Endodermal cell (in vitro differentiated cells): ENCODE data around the gene CNIH1. TPM values are rescaled to one million over a fixed set of nuclear protein-coding genes. Genes with fewer than 3 reads are reported as not detected.

ENCODE experiments used
- DNase-seq: peaks from one replicate; pipeline ENCODE4 v3.0.0-alpha.2; 2017
- H3K27ac ChIP-seq: 2 replicates; pipeline ENCODE4 v1.5.1; 2013; ENCODE audit warnings: mild to moderate bottlenecking, low read depth, low read length, moderate library complexity
- H3K27me3 ChIP-seq: 2 replicates; pipeline ENCODE4 v1.6.1; 2013; ENCODE audit warnings: mild to moderate bottlenecking, low read length, moderate library complexity; ENCODE audit not compliant: insufficient read depth, control insufficient read depth, poor library complexity, severe bottlenecking
- H3K36me3 ChIP-seq: 2 replicates; pipeline ENCODE4 v1.7.0; 2013; ENCODE audit warnings: mild to moderate bottlenecking, low read length, moderate library complexity; ENCODE audit not compliant: control insufficient read depth, insufficient read depth
- H3K4me1 ChIP-seq: one replicate; pipeline ENCODE4 v1.7.0; 2013; ENCODE audit warnings: low read length; ENCODE audit not compliant: control insufficient read depth, insufficient read depth
- H3K4me3 ChIP-seq: 2 replicates; pipeline ENCODE4 v1.5.1; 2013; ENCODE audit warnings: mild to moderate bottlenecking, low read length, moderate library complexity
- H3K9ac ChIP-seq: 2 replicates; pipeline ENCODE4 v1.6.1; 2013; ENCODE audit warnings: mild to moderate bottlenecking, low read length, moderate library complexity; ENCODE audit not compliant: poor library complexity, severe bottlenecking; ENCODE audit errors: extremely low read depth
- H3K9me3 ChIP-seq: 2 replicates; pipeline ENCODE4 v1.6.1; 2013; ENCODE audit warnings: mild to moderate bottlenecking, low read length, moderate library complexity; ENCODE audit not compliant: control insufficient read depth
- H3K27ac Mint-ChIP-seq: 2 replicates; pipeline ENCODE4 v1.8.0; 2020; ENCODE audit warnings: mixed read lengths
- H3K27me3 Mint-ChIP-seq: 2 replicates; pipeline ENCODE4 v1.8.0; 2021; ENCODE audit warnings: mild to moderate bottlenecking, mixed read lengths; ENCODE audit not compliant: insufficient read depth
- H3K36me3 Mint-ChIP-seq: 2 replicates; pipeline ENCODE4 v1.8.0; 2020; ENCODE audit warnings: low read depth, mixed read lengths
- H3K4me1 Mint-ChIP-seq: 2 replicates; pipeline ENCODE4 v1.8.0; 2020; ENCODE audit warnings: mixed read lengths
- H3K4me3 Mint-ChIP-seq: 2 replicates; pipeline ENCODE4 v1.8.0; 2020; ENCODE audit warnings: mild to moderate bottlenecking, moderate library complexity, mixed read lengths
- H3K9me3 Mint-ChIP-seq: 2 replicates; pipeline ENCODE4 v1.8.0; 2020; ENCODE audit warnings: mild to moderate bottlenecking, mixed read lengths
- WGBS, 2 experiments: methylation state at CpG; one replicate each; pipeline versions ENCODE4 v1.1.5 to v1.1.7; 2013; ENCODE audit warnings: missing lambda C conversion rate in 2 of 2, mixed read lengths in 1 of 2; ENCODE audit not compliant: insufficient coverage in 1 of 2, insufficient read length in 1 of 2; 5-methylcytosine and 5-hydroxymethylcytosine counted together
- total RNA-seq, 2 donors: library from RNA; stranded (reverse); fragmentation: NEBNext Ultra II Directional in 1 of 2; extraction: Animal tissue kit (Norgen Biotek cat#: 25700) in 1 of 2; gene quantifications; 2 replicates in 1 of 2; 3 replicates in 1 of 2; pipeline ENCODE4 v1.2.1, GENCODE V29; 2021
- TF ChIP-seq, protein P1 (sequence below): fragments of 200-600 bp; sonication (generic); conservative IDR thresholded peaks from 2 replicates; pipeline ENCODE4 v1.5.0; 2021; ENCODE audit warnings: antibody characterized with exemption, mild to moderate bottlenecking

Gene CNIH1
- total RNA-seq, 2 donors from 2014 or later = 77.9 to 82.7 TPM

DNA sequence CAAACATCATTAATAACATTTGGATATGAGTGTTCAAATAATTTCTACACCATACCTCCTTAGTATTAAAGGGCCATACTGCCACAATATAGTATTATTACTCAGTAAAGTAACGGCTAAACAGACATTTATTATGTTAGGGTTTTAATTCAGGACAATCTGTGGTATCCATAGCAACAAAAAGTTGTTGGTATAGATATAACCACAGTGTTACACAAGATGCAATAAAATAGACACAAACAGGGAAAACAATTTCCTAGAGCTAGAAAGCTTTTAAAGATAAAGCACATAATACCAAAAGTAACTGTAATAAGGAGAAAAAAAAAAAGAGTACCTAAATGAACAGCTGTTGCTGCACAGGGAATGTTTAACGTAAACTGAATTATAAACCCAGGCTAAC lies 16.1 kb downstream of the CNIH1 start:
- H3K4me3 ChIP-seq = no peak overlapping the region
- no peak overlapping the region for H3K27ac ChIP-seq
- Mint-ChIP-seq H3K27me3 (no peaks in the 10 kb centered on the region), H3K36me3 (peaks cover 32% of the 10 kb centered on the region), H3K4me3 (no peak overlapping the region), H3K27ac (no peak overlapping the region), H3K9me3 (no peaks in the 10 kb centered on the region), H3K4me1 (peaks cover 2% of the 10 kb centered on the region)
- H3K4me1 ChIP-seq = no peaks in the 10 kb centered on the region
- no peaks in the 10 kb centered on the region for H3K27me3 ChIP-seq
- H3K9me3 ChIP-seq = no peaks in the 10 kb centered on the region
- no peak for DNase-seq
- peaks cover 67% of the 10 kb centered on the region for H3K36me3 ChIP-seq
- 97 to 100% methylated on average over 1 of the region's 2 CpGs for WGBS, 2 experiments
- no peak overlapping the region for H3K9ac ChIP-seq
- TF ChIP-seq, protein P1, sequence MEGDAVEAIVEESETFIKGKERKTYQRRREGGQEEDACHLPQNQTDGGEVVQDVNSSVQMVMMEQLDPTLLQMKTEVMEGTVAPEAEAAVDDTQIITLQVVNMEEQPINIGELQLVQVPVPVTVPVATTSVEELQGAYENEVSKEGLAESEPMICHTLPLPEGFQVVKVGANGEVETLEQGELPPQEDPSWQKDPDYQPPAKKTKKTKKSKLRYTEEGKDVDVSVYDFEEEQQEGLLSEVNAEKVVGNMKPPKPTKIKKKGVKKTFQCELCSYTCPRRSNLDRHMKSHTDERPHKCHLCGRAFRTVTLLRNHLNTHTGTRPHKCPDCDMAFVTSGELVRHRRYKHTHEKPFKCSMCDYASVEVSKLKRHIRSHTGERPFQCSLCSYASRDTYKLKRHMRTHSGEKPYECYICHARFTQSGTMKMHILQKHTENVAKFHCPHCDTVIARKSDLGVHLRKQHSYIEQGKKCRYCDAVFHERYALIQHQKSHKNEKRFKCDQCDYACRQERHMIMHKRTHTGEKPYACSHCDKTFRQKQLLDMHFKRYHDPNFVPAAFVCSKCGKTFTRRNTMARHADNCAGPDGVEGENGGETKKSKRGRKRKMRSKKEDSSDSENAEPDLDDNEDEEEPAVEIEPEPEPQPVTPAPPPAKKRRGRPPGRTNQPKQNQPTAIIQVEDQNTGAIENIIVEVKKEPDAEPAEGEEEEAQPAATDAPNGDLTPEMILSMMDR = no peak

DNA sequence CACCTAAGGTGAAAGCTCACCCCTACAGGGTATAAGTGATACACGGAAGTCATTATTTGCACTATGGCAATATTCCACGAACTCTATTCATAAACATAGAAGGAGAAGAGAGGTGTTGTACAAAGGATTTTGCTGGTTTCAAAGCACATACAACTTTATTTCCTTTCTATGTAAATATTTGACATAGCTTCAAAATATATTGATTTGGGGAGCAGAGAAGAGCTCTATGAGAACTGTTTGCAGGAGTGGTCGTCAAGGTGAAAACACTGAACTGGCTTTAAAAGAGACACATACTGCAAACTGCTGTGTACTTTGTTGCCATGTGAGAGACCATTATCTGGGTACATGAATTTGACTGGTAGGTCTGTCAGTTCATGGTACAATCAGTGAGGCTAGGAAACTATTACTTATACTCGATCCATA lies 16.7 kb downstream of the CNIH1 start:
- H3K4me3 ChIP-seq = no peak overlapping the region
- H3K9ac ChIP-seq = no peak overlapping the region
- Mint-ChIP-seq H3K4me3 (no peak overlapping the region), H3K9me3 (no peaks in the 10 kb centered on the region), H3K4me1 (peaks cover 2% of the 10 kb centered on the region), H3K27ac (no peak overlapping the region), H3K36me3 (peaks cover 27% of the 10 kb centered on the region), H3K27me3 (no peaks in the 10 kb centered on the region)
- no peaks in the 10 kb centered on the region for H3K4me1 ChIP-seq
- no peaks in the 10 kb centered on the region for H3K27me3 ChIP-seq
- TF ChIP-seq, protein P1 = no peak
- peaks cover 67% of the 10 kb centered on the region for H3K36me3 ChIP-seq
- H3K9me3 ChIP-seq = no peaks in the 10 kb centered on the region
- DNase-seq = no peak
- WGBS, 2 experiments = 85 to 96% methylated on average over 2 to 4 of the region's 4 CpGs
- no peak overlapping the region for H3K27ac ChIP-seq

DNA sequence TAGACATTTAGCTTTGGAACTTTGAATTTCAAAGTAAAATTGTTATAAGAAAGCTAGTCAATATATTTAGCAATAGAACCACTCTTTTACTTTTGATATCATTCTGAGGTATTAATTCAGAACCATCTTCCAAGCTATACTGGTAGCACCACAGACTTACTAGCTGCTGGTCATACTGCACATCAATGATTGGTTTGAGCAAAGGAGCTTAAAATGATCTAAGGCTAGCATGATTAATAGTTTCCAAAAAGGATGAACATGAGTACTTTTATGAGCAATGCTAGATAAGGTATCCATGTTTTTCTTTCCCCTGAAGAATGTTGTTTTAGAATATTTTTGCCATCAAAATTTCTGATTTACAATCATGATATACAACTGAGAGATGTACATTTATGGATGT lies 17.2 kb downstream of the CNIH1 start:
- Histone ChIP-seq H3K9me3 (no peaks in the 10 kb centered on the region), H3K9ac (no peak overlapping the region), H3K27ac (no peak overlapping the region), H3K36me3 (peaks cover 67% of the 10 kb centered on the region), H3K4me3 (no peak overlapping the region), H3K27me3 (no peaks in the 10 kb centered on the region), H3K4me1 (no peaks in the 10 kb centered on the region)
- Mint-ChIP-seq H3K27ac (no peak overlapping the region), H3K9me3 (no peaks in the 10 kb centered on the region), H3K27me3 (no peaks in the 10 kb centered on the region), H3K4me3 (no peak overlapping the region), H3K36me3 (peaks cover 22% of the 10 kb centered on the region), H3K4me1 (peaks cover 2% of the 10 kb centered on the region)
- TF ChIP-seq, protein P1 = no peak
- no peak for DNase-seq
